ENCODE data around the gene DAPK1.

DNA sequence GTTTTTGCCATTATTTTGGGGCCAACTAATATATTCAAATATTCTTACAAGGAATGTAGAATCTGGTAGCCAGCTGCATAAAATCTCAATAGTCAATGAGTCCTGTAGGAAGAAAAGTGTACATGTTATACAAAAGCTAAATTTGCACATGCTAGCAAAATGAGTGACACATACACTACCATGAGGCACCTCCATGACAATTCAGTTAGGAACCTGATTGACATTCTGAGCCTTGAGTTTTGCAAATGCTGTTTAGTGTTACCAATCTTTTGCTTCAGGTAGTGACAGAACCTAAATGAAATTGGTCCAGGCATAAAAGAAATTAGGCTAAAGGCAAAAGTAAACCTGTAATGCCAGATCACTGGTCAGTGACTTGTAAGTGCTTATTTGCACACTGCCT, 6.8 kb upstream of the DAPK1 start:
- TF ChIP-seq ZNF416 (tag by site-specific recombination; IDR thresholded peaks at IDR 0.05) (no peak), CTCF (tag by site-specific recombination; IDR thresholded peaks at IDR 0.05) (no peak), KLF16 (tag by site-specific recombination; IDR thresholded peaks at IDR 0.05) (no peak), GLI2 (tag by site-specific recombination; IDR thresholded peaks at IDR 0.05; ENCODE audit: borderline replicate concordance, low read depth) (no peak), ZNF580 (tag by site-specific recombination; IDR thresholded peaks at IDR 0.05) (no peak), ZNF843 (tag by site-specific recombination; IDR thresholded peaks at IDR 0.05) (no peak), ZNF362 (tag by site-specific recombination; IDR thresholded peaks at IDR 0.05) (no peak)
- TF ChIP-seq, protein P1, sequence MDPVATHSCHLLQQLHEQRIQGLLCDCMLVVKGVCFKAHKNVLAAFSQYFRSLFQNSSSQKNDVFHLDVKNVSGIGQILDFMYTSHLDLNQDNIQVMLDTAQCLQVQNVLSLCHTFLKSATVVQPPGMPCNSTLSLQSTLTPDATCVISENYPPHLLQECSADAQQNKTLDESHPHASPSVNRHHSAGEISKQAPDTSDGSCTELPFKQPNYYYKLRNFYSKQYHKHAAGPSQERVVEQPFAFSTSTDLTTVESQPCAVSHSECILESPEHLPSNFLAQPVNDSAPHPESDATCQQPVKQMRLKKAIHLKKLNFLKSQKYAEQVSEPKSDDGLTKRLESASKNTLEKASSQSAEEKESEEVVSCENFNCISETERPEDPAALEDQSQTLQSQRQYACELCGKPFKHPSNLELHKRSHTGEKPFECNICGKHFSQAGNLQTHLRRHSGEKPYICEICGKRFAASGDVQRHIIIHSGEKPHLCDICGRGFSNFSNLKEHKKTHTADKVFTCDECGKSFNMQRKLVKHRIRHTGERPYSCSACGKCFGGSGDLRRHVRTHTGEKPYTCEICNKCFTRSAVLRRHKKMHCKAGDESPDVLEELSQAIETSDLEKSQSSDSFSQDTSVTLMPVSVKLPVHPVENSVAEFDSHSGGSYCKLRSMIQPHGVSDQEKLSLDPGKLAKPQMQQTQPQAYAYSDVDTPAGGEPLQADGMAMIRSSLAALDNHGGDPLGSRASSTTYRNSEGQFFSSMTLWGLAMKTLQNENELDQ (tag by site-specific recombination; IDR thresholded peaks at IDR 0.05; ENCODE audit: low read depth): no peak
